Measurements from ENCODE around the gene AXIN1.
"Not testable (repeated sequence)": the region's sequence is repeated elsewhere in the genome, so short reads cannot be mapped to it uniquely, and the experiment has no call there.

Gene AXIN1

GRCh38 chr16:280991-281659 is 71.4 kb downstream of the AXIN1 start:
- DNase-seq: no peak

GRCh38 chr16:280552-280951 is 72.0 kb downstream of the AXIN1 start, which contains the start of gene ARHGDIG:
ARHGDIG (plus strand) TSS chr16:280591; CDS start chr16:280681, 90 bp downstream.
- no peak for DNase-seq

- DNase-seq: no peak
Measured at GRCh38 chr16:280005-280460, 72.5 kb downstream of the AXIN1 start.

GRCh38 chr16:279531-279930 is 73.0 kb downstream of the AXIN1 start:
- no peak for DNase-seq

- DNase-seq: no peak
Measured at GRCh38 chr16:278863-279366, 73.6 kb downstream of the AXIN1 start.

GRCh38 chr16:276426-277077 is 76.0 kb downstream of the AXIN1 start:
- no peak for DNase-seq

- DNase-seq: no peak
Measured at GRCh38 chr16:275786-276232, 76.7 kb downstream of the AXIN1 start, which contains the start of gene RGS11. RGS11 (minus strand) TSS chr16:275944; CDS start chr16:275911, 33 bp downstream.

GRCh38 chr16:275041-275641 is 77.4 kb downstream of the AXIN1 start:
- no peak for DNase-seq

GRCh38 chr16:273547-274421 is 78.7 kb downstream of the AXIN1 start:
- DNase-seq: no peak

GRCh38 chr16:272633-273546 is 79.6 kb downstream of the AXIN1 start:
- DNase-seq: no peak

GRCh38 chr16:270381-271255 is 81.9 kb downstream of the AXIN1 start:
- no peak for DNase-seq

- no peak for DNase-seq
Measured at GRCh38 chr16:269061-269796, 83.3 kb downstream of the AXIN1 start.

- no peak for DNase-seq
Measured at GRCh38 chr16:268141-269053, 84.1 kb downstream of the AXIN1 start.

GRCh38 chr16:267562-267961 is 85.0 kb downstream of the AXIN1 start:
- DNase-seq: not testable (repeated sequence)

GRCh38 chr16:266258-267164 is 86.0 kb downstream of the AXIN1 start:
- no peak for DNase-seq

- no peak for DNase-seq
Measured at GRCh38 chr16:265711-266110, 86.8 kb downstream of the AXIN1 start.

- DNase-seq: no peak
Measured at GRCh38 chr16:265002-265529, 87.5 kb downstream of the AXIN1 start.

Measured in 8988T (cell line).